K562 (cell line): Measurements from ENCODE around the gene PDPK1. TPM values are rescaled to one million over a fixed set of nuclear protein-coding genes. Genes with fewer than 3 reads are reported as not detected.

Experiments
- BRD4 ChIP-seq: fragments of 200-600 bp; sonication (generic); IDR thresholded peaks from 2 replicates; pipeline ENCODE4 v1.6.1; 2017; ENCODE audit warnings: inconsistent platforms
- CCAR2 ChIP-seq: fragments of 200-400 bp; formaldehyde crosslinking; IDR thresholded peaks from 2 replicates; pipeline ENCODE4 v1.6.1; 2017; ENCODE audit warnings: mild to moderate bottlenecking, low read depth, low read length
- GATAD2A ChIP-seq: fragments of 450-650 bp; IDR thresholded peaks from 2 replicates; pipeline ENCODE4 v1.6.1; 2017
- HCFC1 ChIP-seq: IDR thresholded peaks from 2 replicates; pipeline ENCODE4 v1.6.1; 2012; ENCODE audit warnings: low read depth, low read length, improper control_type of control experiment
- HSF4 ChIP-seq: fragments of 250-450 bp; sonication (Bioruptor Pico); IDR thresholded peaks from 2 replicates; pipeline ENCODE4 v2.1.2; 2022; ENCODE audit warnings: mild to moderate bottlenecking, moderate library complexity, borderline replicate concordance
- MTA3 ChIP-seq: fragments of 450-650 bp; formaldehyde crosslinking; IDR thresholded peaks from 2 replicates; pipeline ENCODE4 v1.6.1; 2017; ENCODE audit warnings: mild to moderate bottlenecking, borderline replicate concordance
- NFRKB ChIP-seq: fragments of 450-650 bp; IDR thresholded peaks from 2 replicates; pipeline ENCODE4 v1.6.1; 2016; ENCODE audit warnings: low read depth
- POLR2B ChIP-seq: fragments of 450-650 bp; IDR thresholded peaks from 2 replicates; pipeline ENCODE4 v1.6.1; 2018; ENCODE audit warnings: low read depth; ENCODE audit not compliant: partially characterized antibody
- PRMT5 ChIP-seq: sonication (generic); formaldehyde crosslinking; IDR thresholded peaks from 2 replicates; pipeline ENCODE4 v1.5.0; 2020; ENCODE audit warnings: missing genetic modification reagents
- RB1 ChIP-seq: fragments of 450-650 bp; IDR thresholded peaks from 2 replicates; pipeline ENCODE4 v1.6.1; 2017; ENCODE audit warnings: low read depth, mild to moderate bottlenecking
- RBM25 ChIP-seq: fragments of 200-400 bp; formaldehyde crosslinking; IDR thresholded peaks from 2 replicates; pipeline ENCODE4 v1.6.1; 2018; ENCODE audit warnings: low read length, low read depth, moderate library complexity; ENCODE audit not compliant: severe bottlenecking
- RNF2 ChIP-seq: sonication (generic); IDR thresholded peaks from 2 replicates; pipeline ENCODE4 v1.6.1; 2016
- STAT6 ChIP-seq: sonication (generic); formaldehyde crosslinking; IDR thresholded peaks from 2 replicates; pipeline ENCODE4 v1.8.1; 2023; ENCODE audit warnings: mild to moderate bottlenecking, missing genetic modification reagents
- VEZF1 ChIP-seq: fragments of 200-800 bp; sonication (Bioruptor generic); IDR thresholded peaks from 2 replicates; pipeline ENCODE4 v1.6.1; 2017; ENCODE audit warnings: missing genetic modification characterization, missing compliant biosample characterization
- ZNF23 ChIP-seq: fragments of 250-450 bp; sonication (Bioruptor Pico); IDR thresholded peaks from 2 replicates; pipeline ENCODE4 v1.4.0; 2020; ENCODE audit warnings: mild to moderate bottlenecking
- ZZZ3 ChIP-seq: fragments of 450-650 bp; IDR thresholded peaks from 2 replicates; pipeline ENCODE4 v1.6.1; 2016; ENCODE audit warnings: antibody characterized with exemption, mild to moderate bottlenecking, moderate library complexity
- polyA plus RNA-seq, 8 experiments: library from polyadenylated mRNA; depleted of rRNA in 4 of 8; stranded (reverse) in 5 of 8; unstranded in 3 of 8; fragments of >200 nt; fragmentation: Nextera tagmentation in 2 of 8; fragmentation: Illumina TruSeq in 1 of 8; extraction: Ambion mirVana in 2 of 8; extraction: Trizol in 1 of 8; gene quantifications; 2 replicates each; pipeline versions ENCODE4 v1.2.1 to v1.2.3, GENCODE V29; 2011 to 2014; ENCODE audit warnings: inconsistent platforms in 1 of 8, missing spikeins in 1 of 8
- total RNA-seq, 7 experiments: library from RNA; depleted of rRNA in 6 of 7; stranded (reverse); fragments of >200 nt in 6 of 7; fragmentation: Illumina TruSeq in 2 of 7; extraction: Trizol in 2 of 7; gene quantifications; 2 replicates each; pipeline versions ENCODE4 v1.2.1 to v1.2.3, GENCODE V29; 2011 to 2021; ENCODE audit warnings: low replicate concordance in 1 of 7
- TF ChIP-seq, protein P1 (sequence below): sonication (generic); formaldehyde crosslinking; IDR thresholded peaks from 2 replicates; pipeline ENCODE4 v1.8.1; 2023; ENCODE audit warnings: mild to moderate bottlenecking, missing genetic modification reagents
- TF ChIP-seq, protein P2 (sequence below): fragments of 250-450 bp; sonication (Bioruptor Pico); IDR thresholded peaks from 2 replicates; pipeline ENCODE4 v1.5.1; 2021; ENCODE audit warnings: mild to moderate bottlenecking
- TF ChIP-seq, protein P3 (sequence below), 2 experiments: fragments of 450-650 bp in 1 of 2; sonication (generic) in 1 of 2; formaldehyde crosslinking; conservative IDR thresholded peaks; 2 replicates each; pipeline versions ENCODE4 v1.4.0 to v1.8.1; 2020 to 2022; ENCODE audit warnings: mild to moderate bottlenecking in 1 of 2, missing genetic modification reagents in 1 of 2

Gene PDPK1
- total and polyA plus RNA-seq, 9 of the 15 experiments (the other 6 are each of a cell fraction or from before 2014, with no cell fraction given) = 4.0 to 37.2 (median 18.7) TPM

DNA sequence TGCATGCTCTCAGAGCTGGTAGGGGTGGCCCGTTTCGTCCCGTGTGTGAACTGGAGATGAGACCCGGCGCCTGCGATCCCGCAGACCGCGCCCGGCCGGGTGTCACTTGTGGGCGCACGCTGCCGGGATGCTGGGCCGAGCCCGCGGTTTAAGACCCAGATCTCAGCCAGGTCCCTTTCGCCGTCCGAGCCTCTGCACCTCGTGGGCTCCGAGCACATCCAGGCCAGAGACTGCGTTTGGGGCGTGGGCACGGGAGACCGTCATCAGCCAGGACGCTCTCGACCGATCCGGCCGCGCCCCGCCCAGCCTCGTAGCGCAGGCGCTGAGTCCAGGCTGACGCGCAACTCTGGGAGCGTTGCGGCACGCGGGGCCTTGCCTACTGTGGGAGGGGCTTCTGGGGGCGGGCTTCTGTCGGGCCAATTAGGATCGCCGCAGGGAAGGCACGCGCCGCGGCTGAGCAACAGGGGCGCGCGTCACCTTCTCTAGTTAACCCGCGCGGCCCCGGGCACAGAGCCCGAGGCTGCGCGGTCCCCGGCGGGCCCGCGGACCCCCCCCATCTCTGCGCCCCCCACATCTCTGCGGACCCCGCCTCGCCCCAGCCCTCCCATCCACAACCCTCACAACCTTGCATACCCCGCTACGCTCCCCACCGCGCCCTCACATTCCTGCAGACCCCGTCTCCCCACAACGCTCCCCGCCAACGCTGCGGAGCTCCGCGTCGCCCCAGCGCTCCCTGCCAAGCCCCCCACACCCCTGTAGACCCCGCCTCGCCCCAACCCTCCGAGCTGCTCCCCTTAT is 5.9 kb upstream of the PDPK1 start (continued):
- TF ChIP-seq, protein P1, sequence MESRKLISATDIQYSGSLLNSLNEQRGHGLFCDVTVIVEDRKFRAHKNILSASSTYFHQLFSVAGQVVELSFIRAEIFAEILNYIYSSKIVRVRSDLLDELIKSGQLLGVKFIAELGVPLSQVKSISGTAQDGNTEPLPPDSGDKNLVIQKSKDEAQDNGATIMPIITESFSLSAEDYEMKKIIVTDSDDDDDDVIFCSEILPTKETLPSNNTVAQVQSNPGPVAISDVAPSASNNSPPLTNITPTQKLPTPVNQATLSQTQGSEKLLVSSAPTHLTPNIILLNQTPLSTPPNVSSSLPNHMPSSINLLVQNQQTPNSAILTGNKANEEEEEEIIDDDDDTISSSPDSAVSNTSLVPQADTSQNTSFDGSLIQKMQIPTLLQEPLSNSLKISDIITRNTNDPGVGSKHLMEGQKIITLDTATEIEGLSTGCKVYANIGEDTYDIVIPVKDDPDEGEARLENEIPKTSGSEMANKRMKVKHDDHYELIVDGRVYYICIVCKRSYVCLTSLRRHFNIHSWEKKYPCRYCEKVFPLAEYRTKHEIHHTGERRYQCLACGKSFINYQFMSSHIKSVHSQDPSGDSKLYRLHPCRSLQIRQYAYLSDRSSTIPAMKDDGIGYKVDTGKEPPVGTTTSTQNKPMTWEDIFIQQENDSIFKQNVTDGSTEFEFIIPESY (CRISPR knock-in tag) = peak; percentile 76
- no peak for TF ChIP-seq RNF2
- no peak for TF ChIP-seq PRMT5 (CRISPR knock-in tag)
- peak; percentile 46 for TF ChIP-seq POLR2B
- no peak for TF ChIP-seq GATAD2A
- 0 out of 2 replicates have a peak, but pooled peaks have one; percentile 30 for TF ChIP-seq HCFC1
- peak; percentile 43; the same call in 1 of the 2 replicates for TF ChIP-seq VEZF1 (CRISPR knock-in tag)
- peak; percentile 76; the same call in 1 of the 2 replicates for TF ChIP-seq RB1
- no peak for TF ChIP-seq BRD4
- no peak for TF ChIP-seq CCAR2
- no peak for TF ChIP-seq ZNF23 (CRISPR knock-in tag)
- TF ChIP-seq ZZZ3 = no peak
- no peak for TF ChIP-seq HSF4
- TF ChIP-seq STAT6 = no peak
- no peak for TF ChIP-seq NFRKB
- TF ChIP-seq MTA3 = peak; percentile 67; the same call in 1 of the 2 replicates
- TF ChIP-seq, protein P2, sequence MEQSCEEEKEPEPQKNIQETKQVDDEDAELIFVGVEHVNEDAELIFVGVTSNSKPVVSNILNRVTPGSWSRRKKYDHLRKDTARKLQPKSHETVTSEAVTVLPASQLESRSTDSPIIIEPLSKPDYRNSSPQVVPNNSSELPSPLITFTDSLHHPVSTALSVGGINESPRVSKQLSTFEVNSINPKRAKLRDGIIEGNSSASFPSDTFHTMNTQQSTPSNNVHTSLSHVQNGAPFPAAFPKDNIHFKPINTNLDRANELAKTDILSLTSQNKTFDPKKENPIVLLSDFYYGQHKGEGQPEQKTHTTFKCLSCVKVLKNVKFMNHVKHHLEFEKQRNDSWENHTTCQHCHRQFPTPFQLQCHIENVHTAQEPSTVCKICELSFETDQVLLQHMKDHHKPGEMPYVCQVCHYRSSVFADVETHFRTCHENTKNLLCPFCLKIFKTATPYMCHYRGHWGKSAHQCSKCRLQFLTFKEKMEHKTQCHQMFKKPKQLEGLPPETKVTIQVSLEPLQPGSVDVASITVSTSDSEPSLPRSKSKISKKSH (CRISPR knock-in tag) = no peak
- no peak for TF ChIP-seq RBM25
- TF ChIP-seq, protein P3, sequence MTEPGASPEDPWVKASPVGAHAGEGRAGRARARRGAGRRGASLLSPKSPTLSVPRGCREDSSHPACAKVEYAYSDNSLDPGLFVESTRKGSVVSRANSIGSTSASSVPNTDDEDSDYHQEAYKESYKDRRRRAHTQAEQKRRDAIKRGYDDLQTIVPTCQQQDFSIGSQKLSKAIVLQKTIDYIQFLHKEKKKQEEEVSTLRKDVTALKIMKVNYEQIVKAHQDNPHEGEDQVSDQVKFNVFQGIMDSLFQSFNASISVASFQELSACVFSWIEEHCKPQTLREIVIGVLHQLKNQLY (CRISPR knock-in tag; conservative IDR thresholded peaks at IDR 0.05) = no peak
